OCI-LY3 (cell line): ENCODE data around the gene CDR2.
"Not testable (repeated sequence)": the region's sequence is repeated elsewhere in the genome, so short reads cannot be mapped to it uniquely, and the experiment has no call there.

Experiments
- H2AFZ ChIP-seq: fragments of 200-600, 300-600 bp; shearing (Covaris generic); 2 replicates; pipeline ENCODE4 v1.6.0; 2014; ENCODE audit warnings: antibody characterized with exemption, low read depth, low read length
- H3K27ac ChIP-seq: fragments of 200-600, 300-600 bp; sonication (generic); 2 replicates; pipeline ENCODE4 v1.5.1; 2014; ENCODE audit warnings: mild to moderate bottlenecking, low read length, moderate library complexity, mixed read lengths
- H3K27me3 ChIP-seq: fragments of 200-600, 300-600 bp; sonication (generic); 2 replicates; pipeline ENCODE4 v1.6.1; 2014; ENCODE audit warnings: low read depth, low read length, mixed read lengths
- H3K36me3 ChIP-seq: fragments of 200-600, 300-600 bp; sonication (generic); replicated peaks from 2 replicates; pipeline ENCODE3; 2014; ENCODE audit warnings: low read depth, low read length, mixed read lengths
- H3K4me1 ChIP-seq: fragments of 300-600, 200-600 bp; sonication (generic); 2 replicates; pipeline ENCODE4 v1.6.1; 2014; ENCODE audit warnings: low read length, mixed read lengths
- H3K4me2 ChIP-seq: fragments of 200-600, 300-600 bp; sonication (generic); 2 replicates; pipeline ENCODE4 v1.6.1; 2014; ENCODE audit warnings: low read length, mixed read lengths
- H3K4me3 ChIP-seq: fragments of 300-600, 200-600 bp; sonication (generic); 2 replicates; pipeline ENCODE4 v1.5.1; 2014; ENCODE audit warnings: antibody characterized with exemption, mild to moderate bottlenecking, low read length, moderate library complexity
- H3K79me2 ChIP-seq: fragments of 300-600, 200-600 bp; shearing (Covaris generic); 2 replicates; pipeline ENCODE4 v1.6.1; 2014; ENCODE audit warnings: mild to moderate bottlenecking, low read length, mixed read lengths
- H3K9ac ChIP-seq: fragments of 300-600, 200-600 bp; shearing (Covaris generic); 2 replicates; pipeline ENCODE4 v1.6.0; 2014; ENCODE audit warnings: mild to moderate bottlenecking, low read length, moderate library complexity
- H3K9me3 ChIP-seq: fragments of 200-600, 300-600 bp; shearing (Covaris generic); 2 replicates; pipeline ENCODE4 v1.6.1; 2014; ENCODE audit warnings: low read length, mixed read lengths; ENCODE audit not compliant: insufficient read depth
- H4K20me1 ChIP-seq: fragments of 200-600, 300-600 bp; sonication (generic); 2 replicates; pipeline ENCODE4 v1.6.1; 2016; ENCODE audit warnings: low read length, mixed read lengths; ENCODE audit not compliant: insufficient read depth
- CTCF ChIP-seq: fragments of 200-600, 300-600 bp; sonication (generic); IDR thresholded peaks from 2 replicates; pipeline ENCODE4 v1.5.1; 2014; ENCODE audit warnings: antibody characterized with exemption, low read length, low read depth
- EZH2phosphoT487 ChIP-seq: fragments of 200-600 bp; shearing (Covaris generic); IDR thresholded peaks from 2 replicates; pipeline ENCODE4 v1.6.1; 2018; ENCODE audit warnings: antibody characterized with exemption, mixed run types, low read depth

The CDR2 gene

GRCh38 chr16:22369221-22369811 is 5.1 kb downstream of the CDR2 start:
- Histone ChIP-seq H3K9ac (no peak overlapping the region), H2AFZ (no peak overlapping the region), H3K4me3 (no peak overlapping the region), H3K4me2 (no peak overlapping the region), H3K36me3 (peaks cover 25% of the 10 kb centered on the region), H4K20me1 (peaks cover 35% of the 10 kb centered on the region), H3K27me3 (no peaks in the 10 kb centered on the region), H3K27ac (no peak overlapping the region), H3K4me1 (peaks cover 14% of the 10 kb centered on the region), H3K79me2 (peaks cover 94% of the 10 kb centered on the region), H3K9me3 (no peaks in the 10 kb centered on the region)
- TF ChIP-seq EZH2phosphoT487 (no peak), CTCF (no peak)

GRCh38 chr16:22368200-22368826 is 6.1 kb downstream of the CDR2 start:
- H4K20me1 ChIP-seq, result peaks cover 35% of the 10 kb centered on the region
- H3K4me1 ChIP-seq, result peaks cover 14% of the 10 kb centered on the region
- not testable (repeated sequence) for H2AFZ ChIP-seq, H3K4me2 ChIP-seq, H3K4me3 ChIP-seq, H3K9me3 ChIP-seq, H3K27ac ChIP-seq, H3K27me3 ChIP-seq, H3K9ac ChIP-seq
- peaks cover 33% of the 10 kb centered on the region for H3K36me3 ChIP-seq
- H3K79me2 ChIP-seq, result peaks cover 87% of the 10 kb centered on the region

DNA sequence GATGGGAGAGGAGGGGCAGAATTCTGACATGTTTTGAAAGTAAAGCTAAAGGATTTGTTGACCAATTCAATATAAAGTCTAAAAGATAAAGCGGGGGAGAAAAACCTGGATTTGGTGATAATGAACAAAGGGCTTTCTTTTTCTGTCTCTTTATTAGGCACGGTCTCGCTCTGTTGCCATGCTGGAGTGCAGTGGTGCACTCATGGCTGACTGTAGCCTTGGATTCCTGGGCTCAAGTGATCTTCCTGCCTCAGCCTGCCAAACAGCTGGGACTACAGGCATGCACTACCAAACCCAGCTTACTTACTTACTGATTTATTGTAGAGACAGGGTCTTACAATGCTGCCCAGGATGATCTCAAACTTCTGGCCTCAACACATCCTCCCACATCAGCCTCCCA is 7.5 kb downstream of the CDR2 start:
- Histone ChIP-seq H3K4me3 (no peak overlapping the region), H3K79me2 (peaks cover 73% of the 10 kb centered on the region), H4K20me1 (peaks cover 35% of the 10 kb centered on the region), H3K9me3 (no peaks in the 10 kb centered on the region), H3K27me3 (no peaks in the 10 kb centered on the region), H3K4me1 (peaks cover 6% of the 10 kb centered on the region; the same call in 1 of the 2 replicates), H3K4me2 (no peak overlapping the region), H3K9ac (no peak overlapping the region), H3K36me3 (peaks cover 38% of the 10 kb centered on the region), H3K27ac (no peak overlapping the region), H2AFZ (no peak overlapping the region)
- TF ChIP-seq CTCF (no peak), EZH2phosphoT487 (no peak)

GRCh38 chr16:22366371-22366770 is 8.0 kb downstream of the CDR2 start:
- peaks cover 68% of the 10 kb centered on the region for H3K79me2 ChIP-seq
- no peak overlapping the region for H3K4me2 ChIP-seq
- TF ChIP-seq EZH2phosphoT487, result no peak
- TF ChIP-seq CTCF, result no peak
- H3K27ac ChIP-seq, result no peak overlapping the region
- H2AFZ ChIP-seq, result no peak overlapping the region
- no peaks in the 10 kb centered on the region for H3K9me3 ChIP-seq
- no peak overlapping the region for H3K4me3 ChIP-seq
- no peak overlapping the region for H3K9ac ChIP-seq
- peaks cover 35% of the 10 kb centered on the region for H4K20me1 ChIP-seq
- H3K36me3 ChIP-seq, result peaks cover 36% of the 10 kb centered on the region
- peaks cover 6% of the 10 kb centered on the region; the same call in 1 of the 2 replicates for H3K4me1 ChIP-seq
- H3K27me3 ChIP-seq, result no peaks in the 10 kb centered on the region
